PC-9 (cell line): ENCODE data around the gene STARD3NL.

Source experiments
- EZH2 ChIP-seq: fragments of 200-600 bp; sonication (generic); IDR thresholded peaks from 2 replicates; pipeline ENCODE4 v1.8.0; 2017; ENCODE audit warnings: antibody characterized with exemption, low read depth
- TF ChIP-seq, protein P1 (sequence below): fragments of 200-600 bp; sonication (generic); conservative IDR thresholded peaks from 2 replicates; pipeline ENCODE4 v1.6.1; 2017; ENCODE audit warnings: mixed run types, antibody characterized with exemption, mild to moderate bottlenecking, moderate library complexity

GRCh38 chr7:38248069-38248567, 70.1 kb downstream of the STARD3NL start:
- no peak for TF ChIP-seq EZH2
- TF ChIP-seq, protein P1, sequence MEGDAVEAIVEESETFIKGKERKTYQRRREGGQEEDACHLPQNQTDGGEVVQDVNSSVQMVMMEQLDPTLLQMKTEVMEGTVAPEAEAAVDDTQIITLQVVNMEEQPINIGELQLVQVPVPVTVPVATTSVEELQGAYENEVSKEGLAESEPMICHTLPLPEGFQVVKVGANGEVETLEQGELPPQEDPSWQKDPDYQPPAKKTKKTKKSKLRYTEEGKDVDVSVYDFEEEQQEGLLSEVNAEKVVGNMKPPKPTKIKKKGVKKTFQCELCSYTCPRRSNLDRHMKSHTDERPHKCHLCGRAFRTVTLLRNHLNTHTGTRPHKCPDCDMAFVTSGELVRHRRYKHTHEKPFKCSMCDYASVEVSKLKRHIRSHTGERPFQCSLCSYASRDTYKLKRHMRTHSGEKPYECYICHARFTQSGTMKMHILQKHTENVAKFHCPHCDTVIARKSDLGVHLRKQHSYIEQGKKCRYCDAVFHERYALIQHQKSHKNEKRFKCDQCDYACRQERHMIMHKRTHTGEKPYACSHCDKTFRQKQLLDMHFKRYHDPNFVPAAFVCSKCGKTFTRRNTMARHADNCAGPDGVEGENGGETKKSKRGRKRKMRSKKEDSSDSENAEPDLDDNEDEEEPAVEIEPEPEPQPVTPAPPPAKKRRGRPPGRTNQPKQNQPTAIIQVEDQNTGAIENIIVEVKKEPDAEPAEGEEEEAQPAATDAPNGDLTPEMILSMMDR: no peak
